Transverse colon (tissue), 4 donors: ENCODE measurements around the gene HMGXB3. TPM values are rescaled to one million over a fixed set of nuclear protein-coding genes. Genes with fewer than 3 reads are reported as not detected.

Experiments
- DNase-seq: peaks from one replicate; pipeline ENCODE4 v3.0.0-alpha.2; 2019
- H3K27ac ChIP-seq, 4 donors: fragments of 200-600 bp; sonication (generic); 2 replicates each; pipeline ENCODE4 v1.5.1; 2016 to 2018; ENCODE audit warnings: inconsistent platforms in 4 of 4
- H3K27me3 ChIP-seq: fragments of 200-600 bp; sonication (generic); 2 replicates; pipeline ENCODE4 v1.5.1; 2017; ENCODE audit warnings: inconsistent platforms
- H3K36me3 ChIP-seq, 4 donors: fragments of 200-600 bp; sonication (generic); 2 replicates each; pipeline ENCODE4 v1.5.1; 2017 to 2019; ENCODE audit warnings: inconsistent platforms in 4 of 4
- H3K4me1 ChIP-seq, 4 donors: fragments of 200-600 bp; sonication (generic); 2 replicates each; pipeline ENCODE4 v1.5.1; 2017 to 2020; ENCODE audit warnings: inconsistent platforms in 4 of 4
- H3K4me3 ChIP-seq, 4 donors: fragments of 200-600 bp; sonication (generic); 1 replicate in 1 of 4; 2 replicates in 3 of 4; pipeline versions ENCODE4 v1.5.1 to v1.6.1; 2017 to 2019; ENCODE audit warnings: inconsistent platforms in 4 of 4
- H3K9me3 ChIP-seq, 2 donors: fragments of 200-600 bp; sonication (generic); 2 replicates each; pipeline ENCODE4 v1.5.1; 2017 to 2019; ENCODE audit warnings: inconsistent platforms in 2 of 2
- CTCF ChIP-seq, 5 experiments: fragments of 200-600 bp in 3 of 5; fragments of 450-650 bp in 2 of 5; sonication (generic) in 3 of 5; IDR thresholded peaks; 1 replicate in 2 of 5; 2 replicates in 3 of 5; pipeline ENCODE4 v1.5.1; 2016 to 2017; ENCODE audit warnings: antibody characterized with exemption in 5 of 5, inconsistent platforms in 3 of 5, mild to moderate bottlenecking in 2 of 5, moderate library complexity in 1 of 5
- EP300 ChIP-seq: sonication (generic); formaldehyde crosslinking; IDR thresholded peaks from one replicate; pipeline ENCODE4 v1.6.1; 2017; ENCODE audit warnings: antibody characterized with exemption, low read depth
- POLR2A ChIP-seq: fragments of 450-650 bp; IDR thresholded peaks from one replicate; pipeline ENCODE4 v1.6.1; 2016; ENCODE audit warnings: antibody characterized with exemption, mild to moderate bottlenecking, moderate library complexity
- POLR2AphosphoS5 ChIP-seq, 3 donors: sonication (generic); formaldehyde crosslinking; IDR thresholded peaks; one replicate each; pipeline ENCODE4 v1.6.1; 2016; ENCODE audit warnings: antibody characterized with exemption in 3 of 3
- WGBS, 2 donors: methylation state at CpG; one replicate each; pipeline ENCODE4 v1.1.5; 2018; ENCODE audit warnings: low coverage in 1 of 2; 5-methylcytosine and 5-hydroxymethylcytosine counted together
- in situ Hi-C, 4 donors: fragments of 200-750 bp; cut with MboI; loops; one replicate each; pipeline versions ENCODE4 v1.15.0 to v1.15.1; 2017; ENCODE audit warnings: low sequenced_read_pairs in 3 of 4, low pct_ligation_motif_present in 1 of 4, low pct_unique_long_range_greater_than_20kb in 1 of 4
- intact Hi-C: fragments of 100-400 bp; cut with DNase I; formaldehyde crosslinking; loops from one replicate; pipeline ENCODE4 v1.15.1; 2023; ENCODE audit warnings: low total_unique reads
- total RNA-seq, 4 donors: library from RNA; depleted of rRNA; stranded (reverse); fragments of >200 nt; gene quantifications; one replicate each; pipeline ENCODE4 v1.1.0, GENCODE V29; 2016

Gene HMGXB3
- total RNA-seq, 4 donors from 2014 or later, result 29.9 to 93.5 (median 38.1) TPM

DNA sequence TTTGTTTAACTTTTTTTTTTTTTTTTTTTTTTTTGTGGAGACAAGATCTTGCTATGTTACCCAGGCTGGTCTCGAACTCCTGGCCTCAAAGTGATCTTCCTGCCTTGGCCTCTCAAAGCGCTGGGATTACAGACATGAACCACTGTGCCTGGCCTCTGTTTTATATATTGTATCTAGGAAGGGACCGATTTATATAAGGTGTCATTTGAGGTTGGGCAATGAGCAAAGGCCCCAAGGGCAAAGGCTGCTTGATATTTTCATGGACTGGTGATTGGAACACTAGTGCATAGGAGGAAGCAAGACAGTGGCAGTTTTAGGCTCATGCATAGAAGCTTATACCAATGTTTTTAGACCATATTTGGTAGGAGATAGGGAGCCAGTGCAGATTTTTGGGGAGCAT lies 36.8 kb upstream of the HMGXB3 start:
- in situ Hi-C loops (loop anchor here in 2 of 4 donors (10.0 to 25.0 kb wide), 2 partner anchors 101 to 109 kb away; no protein-coding TSS in a partner anchor), intact Hi-C loops (no loop called here)
- Histone ChIP-seq H3K36me3 (no peaks in the 10 kb centered on the region), H3K27me3 (no peaks in the 10 kb centered on the region), H3K4me1 (peaks cover 0 to 45% (median 26%) of the 10 kb centered on the region in 4 donors), H3K27ac (peak overlapping the region; percentile 6 to 94 (median 32)), H3K9me3 (no peaks in the 10 kb centered on the region), H3K4me3 (peak overlapping the region in 2 of 4 donors; percentile 1 to 78)
- 85% methylated on average over 3 of the region's 3 CpGs; no CpG with 5 or more reads in 1 of the 2 donors for WGBS, 2 donors
- TF ChIP-seq POLR2A (peak; percentile 28), CTCF (IDR thresholded peaks at IDR 0.05) (no peak), POLR2AphosphoS5 (IDR thresholded peaks at IDR 0.05) (peak in 1 of 3 donors; percentile 65), EP300 (no peak)
- DNase-seq, result peak; percentile 48

- intact Hi-C loops, result no loop called here
- peak overlapping the region; percentile 34 to 53 (median 40) for H3K27ac ChIP-seq
- peaks cover 0 to 4% (median 0%) of the 10 kb centered on the region in 4 donors for H3K36me3 ChIP-seq
- DNase-seq, result peak; percentile 52
- H3K4me1 ChIP-seq, result peaks cover 0 to 28% (median 5%) of the 10 kb centered on the region in 4 donors
- no peaks in the 10 kb centered on the region for H3K9me3 ChIP-seq
- in situ Hi-C loops, result loop anchor here in 2 of 4 donors (10.0 to 25.0 kb wide), 2 partner anchors 105 to 112 kb away; no protein-coding TSS in a partner anchor
- H3K27me3 ChIP-seq, result no peaks in the 10 kb centered on the region
- H3K4me3 ChIP-seq, result peak overlapping the region in 1 of 4 donors; percentile 37
- TF ChIP-seq POLR2AphosphoS5 (IDR thresholded peaks at IDR 0.05), result peak in 1 of 3 donors; percentile 71
- no peak for TF ChIP-seq EP300
- TF ChIP-seq CTCF (IDR thresholded peaks at IDR 0.05), result no peak
- 58 to 62% methylated on average over 3 of the region's 3 CpGs for WGBS, 2 donors
Measured at GRCh38 chr5:149966946-149967345, 33.6 kb upstream of the HMGXB3 start.

GRCh38 chr5:149969181-149969930 lies 31.2 kb upstream of the HMGXB3 start:
- H3K4me3 ChIP-seq, result no peak overlapping the region
- intact Hi-C loops, result no loop called here
- H3K27me3 ChIP-seq, result no peaks in the 10 kb centered on the region
- peaks cover 0 to 28% (median 5%) of the 10 kb centered on the region in 4 donors for H3K4me1 ChIP-seq
- no peak for DNase-seq
- H3K27ac ChIP-seq, result no peak overlapping the region
- in situ Hi-C loops, result loop anchor here in 2 of 4 donors (10.0 to 25.0 kb wide), 2 partner anchors 107 to 115 kb away; no protein-coding TSS in a partner anchor
- no peaks in the 10 kb centered on the region for H3K9me3 ChIP-seq
- peaks cover 0 to 4% (median 0%) of the 10 kb centered on the region in 4 donors for H3K36me3 ChIP-seq
- WGBS, 2 donors, result 79 to 88% methylated on average over 4 of the region's 4 CpGs
- TF ChIP-seq EP300 (no peak), CTCF (IDR thresholded peaks at IDR 0.05) (no peak), POLR2AphosphoS5 (IDR thresholded peaks at IDR 0.05) (no peak), POLR2A (no peak)

DNA sequence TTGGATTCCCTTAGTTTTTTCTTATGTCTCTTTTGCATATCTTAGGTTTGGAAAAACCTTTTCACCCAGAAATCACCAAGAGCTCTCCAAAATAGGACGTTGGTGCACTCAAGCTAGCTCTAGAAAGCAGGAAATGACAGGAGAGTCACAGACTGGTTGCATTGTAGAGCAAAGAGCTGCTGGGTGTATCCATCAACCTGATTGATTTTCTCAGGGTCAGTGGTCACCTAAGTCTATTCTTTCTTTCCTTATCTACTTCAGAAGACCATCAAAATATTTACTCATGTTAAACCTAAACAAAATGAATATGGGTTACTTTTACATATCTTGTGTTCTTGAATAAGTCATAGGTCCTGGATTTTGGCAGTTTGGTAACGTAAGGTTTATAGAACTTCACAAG lies 25.1 kb upstream of the HMGXB3 start:
- DNase-seq, result no peak
- WGBS, 2 donors, result 58 to 59% methylated on average over 2 of the region's 2 CpGs
- in situ Hi-C loops, result no loop called here
- TF ChIP-seq CTCF (IDR thresholded peaks at IDR 0.05) (no peak), POLR2AphosphoS5 (IDR thresholded peaks at IDR 0.05) (no peak), EP300 (no peak), POLR2A (no peak)
- intact Hi-C loops, result no loop called here
- no peak overlapping the region for H3K27ac ChIP-seq
- H3K36me3 ChIP-seq, result peaks cover 0 to 38% (median 15%) of the 10 kb centered on the region in 4 donors
- peaks cover 0 to 25% (median 2%) of the 10 kb centered on the region in 4 donors for H3K4me1 ChIP-seq
- no peaks in the 10 kb centered on the region for H3K9me3 ChIP-seq
- no peaks in the 10 kb centered on the region for H3K27me3 ChIP-seq
- no peak overlapping the region for H3K4me3 ChIP-seq
